GM23338 (cell line): ENCODE results near the gene CNTNAP2. TPM values are rescaled to one million over a fixed set of nuclear protein-coding genes. Genes with fewer than 3 reads are reported as not detected.

Source experiments
- ATAC-seq: fragments of 200-7000 bp; cut with Tn5 transposase; 3 replicates; pipeline ENCODE4 v1.9.1; 2020
- DNase-seq: peaks from one replicate; pipeline ENCODE4 v3.0.0-alpha.2; 2015; ENCODE audit warnings: low spot score
- H2AFZ ChIP-seq: fragments of 200-600 bp; sonication (generic); 2 replicates; pipeline ENCODE4 v1.8.0; 2016; ENCODE audit warnings: antibody characterized with exemption, mild to moderate bottlenecking, moderate library complexity
- H3F3A ChIP-seq: fragments of 200-600 bp; sonication (generic); replicated peaks from 2 replicates; pipeline ENCODE4 v1.8.0; 2017; ENCODE audit warnings: antibody characterized with exemption, mixed run types, low read depth
- H3K27ac ChIP-seq: fragments of 200-600 bp; sonication (generic); 2 replicates; pipeline ENCODE4 v1.6.1; 2016; ENCODE audit warnings: low read depth
- H3K27me3 ChIP-seq: fragments of 200-600 bp; sonication (generic); 2 replicates; pipeline ENCODE4 v1.8.0; 2016; ENCODE audit warnings: mild to moderate bottlenecking, mixed run types, moderate library complexity; ENCODE audit not compliant: insufficient read depth
- H3K36me3 ChIP-seq: fragments of 200-600 bp; sonication (generic); 2 replicates; pipeline ENCODE4 v1.8.0; 2016; ENCODE audit warnings: mild to moderate bottlenecking; ENCODE audit not compliant: insufficient read depth
- H3K4me1 ChIP-seq: fragments of 200-600 bp; sonication (generic); 2 replicates; pipeline ENCODE4 v1.8.0; 2016; ENCODE audit warnings: mild to moderate bottlenecking, moderate library complexity; ENCODE audit not compliant: insufficient read depth
- H3K4me2 ChIP-seq: fragments of 200-600 bp; sonication (generic); 2 replicates; pipeline ENCODE4 v1.7.1; 2017; ENCODE audit warnings: mixed run types
- H3K4me3 ChIP-seq: fragments of 200-600 bp; sonication (generic); 2 replicates; pipeline ENCODE4 v1.6.1; 2016; ENCODE audit warnings: mixed run types
- H3K79me2 ChIP-seq: fragments of 200-600 bp; sonication (generic); replicated peaks from 2 replicates; pipeline ENCODE4 v1.8.0; 2017; ENCODE audit warnings: mild to moderate bottlenecking; ENCODE audit not compliant: insufficient read depth
- H3K9me2 ChIP-seq: fragments of 200-600 bp; sonication (generic); 2 replicates; pipeline ENCODE4 v1.8.0; 2017; ENCODE audit not compliant: insufficient read depth
- H4K20me1 ChIP-seq: fragments of 200-600 bp; sonication (generic); replicated peaks from 2 replicates; pipeline ENCODE4 v1.8.0; 2017; ENCODE audit warnings: mild to moderate bottlenecking; ENCODE audit not compliant: insufficient read depth
- H3K27ac Mint-ChIP-seq: 2 replicates; pipeline ENCODE4 v1.8.0; 2020; ENCODE audit warnings: inconsistent platforms, mild to moderate bottlenecking, moderate library complexity, mixed read lengths
- H3K27me3 Mint-ChIP-seq: 3 replicates; pipeline ENCODE4 v1.8.0; 2022; ENCODE audit warnings: low read depth, mild to moderate bottlenecking, moderate library complexity, mixed read lengths, inconsistent platforms; ENCODE audit not compliant: insufficient read depth, poor library complexity
- H3K36me3 Mint-ChIP-seq: 3 replicates; pipeline ENCODE4 v1.8.0; 2021; ENCODE audit warnings: low read depth, mild to moderate bottlenecking, inconsistent platforms, moderate library complexity, mixed read lengths
- H3K4me1 Mint-ChIP-seq: 3 replicates; pipeline ENCODE4 v1.8.0; 2020; ENCODE audit warnings: mild to moderate bottlenecking, inconsistent platforms, mixed read lengths
- H3K4me3 Mint-ChIP-seq: 3 replicates; pipeline ENCODE4 v1.8.0; 2021; ENCODE audit warnings: moderate library complexity, mild to moderate bottlenecking, inconsistent platforms, mixed read lengths
- H3K9me3 Mint-ChIP-seq: 3 replicates; pipeline ENCODE4 v1.8.0; 2020; ENCODE audit warnings: moderate library complexity, mild to moderate bottlenecking, inconsistent platforms, mixed read lengths
- ETS1 ChIP-seq: IDR thresholded peaks from 2 replicates; pipeline ENCODE4 v1.6.1; 2016; ENCODE audit warnings: antibody characterized with exemption
- EZH2 ChIP-seq: fragments of 200-600 bp; sonication (generic); IDR thresholded peaks from one replicate; pipeline ENCODE4 v1.8.0; 2017; ENCODE audit warnings: antibody characterized with exemption, mild to moderate bottlenecking, low read depth; ENCODE audit not compliant: unreplicated experiment
- EZH2phosphoT487 ChIP-seq: fragments of 200-600 bp; sonication (generic); IDR thresholded peaks from one replicate; pipeline ENCODE4 v1.8.1; 2018; ENCODE audit warnings: antibody characterized with exemption; ENCODE audit not compliant: unreplicated experiment
- JUNB ChIP-seq: IDR thresholded peaks from one replicate; pipeline ENCODE4 v1.6.1; 2016; ENCODE audit warnings: antibody characterized with exemption; ENCODE audit not compliant: unreplicated experiment
- NANOG ChIP-seq: IDR thresholded peaks from 2 replicates; pipeline ENCODE4 v1.6.1; 2016; ENCODE audit warnings: antibody characterized with exemption, borderline replicate concordance
- STAT1 ChIP-seq: IDR thresholded peaks from one replicate; pipeline ENCODE4 v1.6.1; 2016; ENCODE audit warnings: antibody characterized with exemption; ENCODE audit not compliant: unreplicated experiment
- ZNF114 ChIP-seq: fragments of 250-450 bp; sonication (Bioruptor Pico); IDR thresholded peaks from 2 replicates; pipeline ENCODE4 v1.5.0; 2020; ENCODE audit warnings: mild to moderate bottlenecking, moderate library complexity
- ZNF462 ChIP-seq: fragments of 250-450 bp; sonication (Bioruptor Pico); IDR thresholded peaks from 2 replicates; pipeline ENCODE4 v1.5.0; 2020; ENCODE audit warnings: mild to moderate bottlenecking, moderate library complexity
- polyA plus RNA-seq: library from polyadenylated mRNA; unstranded; fragments of >200 nt; fragmentation: Nextera tagmentation; extraction: Ambion mirVana; gene quantifications from 2 replicates; pipeline ENCODE4 v1.2.1, GENCODE V29; 2016
- total RNA-seq: library from RNA; depleted of rRNA; stranded (reverse); fragments of >200 nt; shearing (Covaris generic); gene quantifications from 2 replicates; pipeline ENCODE4 v1.2.3, GENCODE V29; 2014

Gene CNTNAP2
- total and polyA plus RNA-seq, 2 experiments from 2014 or later, result 38.2 to 61.3 TPM

DNA sequence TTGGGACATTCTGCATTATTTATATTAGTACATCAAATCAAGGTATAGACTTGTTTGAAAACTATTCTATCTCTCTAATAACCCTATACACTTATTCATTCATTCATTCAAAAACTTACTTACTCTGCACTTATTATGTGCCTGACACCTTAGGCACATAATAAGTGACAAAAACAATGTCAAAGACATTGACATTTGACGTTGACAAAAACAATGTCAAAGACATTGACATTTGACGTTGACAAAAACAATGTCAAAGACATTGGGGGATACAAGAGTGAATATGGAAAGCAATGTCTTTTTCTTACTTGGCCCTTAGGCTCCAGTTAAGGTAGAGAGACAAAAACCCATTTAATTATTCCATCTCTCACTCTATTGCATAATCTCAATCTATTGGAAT lies 116.0 kb downstream of the CNTNAP2 start:
- peaks cover 19% of the 10 kb centered on the region for H3K4me1 ChIP-seq
- H3K9me3 Mint-ChIP-seq, result 0 out of 3 replicates have a peak, but pooled peaks cover 2% of the 10 kb centered on the region
- H3F3A ChIP-seq, result no peaks in the 10 kb centered on the region
- no peak overlapping the region for H3K4me3 ChIP-seq
- H3K27ac ChIP-seq, result no peak overlapping the region
- TF ChIP-seq ETS1, result no peak
- peaks cover 7% of the 10 kb centered on the region for H3K27me3 Mint-ChIP-seq
- no peak overlapping the region for H3K4me2 ChIP-seq
- no peaks in the 10 kb centered on the region for H3K9me2 ChIP-seq
- no peaks in the 10 kb centered on the region for H3K27me3 ChIP-seq
- DNase-seq (no peak), ATAC-seq (no peak)
- no peak overlapping the region for H3K4me3 Mint-ChIP-seq
- H3K27ac Mint-ChIP-seq, result no peak overlapping the region
- H3K36me3 Mint-ChIP-seq, result peaks cover 28% of the 10 kb centered on the region
- no peaks in the 10 kb centered on the region; the same call in none of the 2 replicates for H4K20me1 ChIP-seq
- peaks cover 22% of the 10 kb centered on the region for H3K36me3 ChIP-seq
- H3K79me2 ChIP-seq, result peaks cover 3% of the 10 kb centered on the region; the same call in 1 of the 2 replicates
- H3K4me1 Mint-ChIP-seq, result peaks cover 20% of the 10 kb centered on the region
- no peak overlapping the region for H2AFZ ChIP-seq

DNA sequence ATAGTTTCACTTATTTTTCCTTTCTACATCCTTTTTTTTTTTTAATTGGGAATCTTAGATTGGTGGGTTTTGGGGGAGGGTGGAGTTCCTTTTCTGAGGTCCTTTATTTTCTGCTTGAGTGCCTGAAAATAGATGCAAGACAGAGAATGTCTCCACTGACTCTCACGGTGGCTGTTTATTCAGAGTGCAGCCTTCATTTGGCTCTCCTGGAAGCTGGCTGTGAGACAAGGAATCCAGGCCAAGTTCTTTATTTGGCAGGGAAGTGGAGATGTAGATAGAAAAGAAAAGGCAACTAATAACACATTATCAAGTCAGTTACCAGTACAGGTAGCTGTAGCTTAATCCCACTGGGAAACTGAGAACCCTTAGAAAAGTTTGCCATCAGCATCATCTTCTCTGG lies 118.6 kb downstream of the CNTNAP2 start:
- H4K20me1 ChIP-seq, result no peaks in the 10 kb centered on the region; the same call in none of the 2 replicates
- Mint-ChIP-seq H3K27ac (no peak overlapping the region), H3K36me3 (peaks cover 43% of the 10 kb centered on the region), H3K27me3 (peaks cover 10% of the 10 kb centered on the region), H3K4me1 (peaks cover 21% of the 10 kb centered on the region), H3K4me3 (no peak overlapping the region), H3K9me3 (peaks cover 2% of the 10 kb centered on the region; the same call in 1 of the 3 replicates)
- peaks cover 36% of the 10 kb centered on the region for H3K36me3 ChIP-seq
- no peak overlapping the region for H3K4me3 ChIP-seq
- no peak overlapping the region for H3K4me2 ChIP-seq
- peaks cover 16% of the 10 kb centered on the region; the same call in 1 of the 2 replicates for H3K79me2 ChIP-seq
- H3K4me1 ChIP-seq, result peaks cover 17% of the 10 kb centered on the region
- H3F3A ChIP-seq, result no peaks in the 10 kb centered on the region
- no peak for TF ChIP-seq EZH2
- no peaks in the 10 kb centered on the region for H3K27me3 ChIP-seq
- H3K27ac ChIP-seq, result no peak overlapping the region
- DNase-seq (no peak), ATAC-seq (no peak)
- H2AFZ ChIP-seq, result no peak overlapping the region
- H3K9me2 ChIP-seq, result no peaks in the 10 kb centered on the region

GRCh38 chr7:146242661-146243060 lies 126.1 kb downstream of the CNTNAP2 start:
- H3K36me3 ChIP-seq, result peaks cover 21% of the 10 kb centered on the region
- peaks cover 16% of the 10 kb centered on the region for H3K27me3 Mint-ChIP-seq
- H3K27me3 ChIP-seq, result no peaks in the 10 kb centered on the region
- peaks cover 24% of the 10 kb centered on the region for H3K4me1 ChIP-seq
- no peak overlapping the region for H3K27ac ChIP-seq
- peak overlapping the region; percentile 17 for H3K4me2 ChIP-seq
- H3K4me3 ChIP-seq, result peak overlapping the region; percentile 7; the same call in 1 of the 2 replicates
- peaks cover 87% of the 10 kb centered on the region for H3K79me2 ChIP-seq
- peaks cover 45% of the 10 kb centered on the region for H3K4me1 Mint-ChIP-seq
- H3F3A ChIP-seq, result no peaks in the 10 kb centered on the region
- H4K20me1 ChIP-seq, result 0 out of 2 replicates have a peak, but pooled peaks cover 5% of the 10 kb centered on the region
- H3K9me2 ChIP-seq, result no peaks in the 10 kb centered on the region
- no peak overlapping the region for H3K27ac Mint-ChIP-seq
- peaks cover 8% of the 10 kb centered on the region for H3K9me3 Mint-ChIP-seq
- H3K4me3 Mint-ChIP-seq, result peak overlapping the region; percentile 61
- no peak overlapping the region for H2AFZ ChIP-seq
- DNase-seq (no peak), ATAC-seq (no peak)
- peaks cover 77% of the 10 kb centered on the region for H3K36me3 Mint-ChIP-seq
- TF ChIP-seq STAT1, result no peak
- no peak for TF ChIP-seq ZNF114
- TF ChIP-seq JUNB, result no peak
- TF ChIP-seq EZH2phosphoT487, result no peak
- TF ChIP-seq ZNF462 (CRISPR knock-in tag), result no peak
- no peak for TF ChIP-seq NANOG
- TF ChIP-seq ETS1, result no peak
- no peak for TF ChIP-seq EZH2
